GM21619 (cell line): Measurements from ENCODE around the gene SPRY1.

Experiments
- ATAC-seq: cut with Tn5 transposase; IDR thresholded peaks from one replicate; pipeline ENCODE4 v1.9.1; 2021; ENCODE audit not compliant: unreplicated experiment

The SPRY1 gene

GRCh38 chr4:123396307-123397143, at the start of gene SPRY1:
Gene SPRY1 (plus strand): TSS chr4:123396795. CDS start chr4:123401592, 4,797 bp downstream.
- ATAC-seq, result peak; percentile 46

GRCh38 chr4:123346951-123347350, 49.6 kb upstream of the SPRY1 start:
- no peak for ATAC-seq

DNA sequence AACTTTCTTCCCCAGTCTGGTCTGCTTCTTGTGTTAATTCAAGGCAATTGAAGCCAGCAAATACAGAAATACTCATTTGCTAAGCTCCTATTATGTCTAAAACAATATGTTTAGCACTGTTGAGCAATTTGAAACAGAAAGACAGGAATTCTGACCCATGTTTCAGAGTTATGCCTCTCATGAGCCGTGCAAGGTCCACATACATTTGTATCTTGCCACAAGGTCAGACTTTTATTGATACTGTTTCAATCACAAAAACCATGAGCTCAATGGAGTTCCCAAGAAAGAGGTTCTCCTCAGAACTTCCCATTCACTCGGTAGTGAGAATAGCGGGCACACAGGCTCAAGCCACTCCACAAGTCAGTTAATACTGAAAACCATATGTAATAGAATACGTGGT, 47.6 kb upstream of the SPRY1 start:
- no peak for ATAC-seq

DNA sequence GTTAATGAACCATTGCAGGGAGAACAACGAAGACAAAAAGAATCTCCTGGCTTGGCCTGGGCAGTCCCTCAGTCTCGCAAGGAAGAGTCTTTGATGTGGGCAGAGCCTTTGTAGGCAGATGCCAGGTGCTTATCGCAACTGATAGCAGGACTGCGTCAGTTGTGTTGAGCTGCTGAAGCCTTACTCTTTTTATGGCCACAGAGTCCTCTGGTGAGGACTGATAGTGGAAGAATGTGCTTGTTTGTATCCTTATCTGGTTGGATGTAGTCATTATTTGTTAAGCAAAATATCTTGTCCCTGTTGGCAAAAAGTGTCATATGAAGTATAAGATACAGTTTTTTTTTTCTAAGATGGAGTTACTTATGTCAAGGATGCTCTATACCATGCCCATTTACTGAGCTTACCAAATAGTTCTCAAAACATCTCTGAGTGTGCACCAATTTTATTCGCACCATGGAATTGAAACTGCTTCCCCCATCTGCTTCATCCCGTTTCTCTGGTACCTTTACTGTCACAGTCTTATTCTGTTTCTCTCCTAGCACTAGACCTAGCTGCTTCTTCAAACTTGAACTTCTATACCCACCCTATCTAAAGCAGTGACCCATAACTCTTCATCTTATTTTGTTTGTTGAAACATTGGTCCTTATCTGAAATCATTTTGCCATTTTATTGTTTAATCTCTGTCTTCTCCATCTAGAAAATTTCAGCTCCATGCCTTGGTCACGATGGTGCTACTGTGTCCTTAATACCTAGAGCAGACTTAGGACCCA, 47.0 kb upstream of the SPRY1 start:
- ATAC-seq, result no peak

DNA sequence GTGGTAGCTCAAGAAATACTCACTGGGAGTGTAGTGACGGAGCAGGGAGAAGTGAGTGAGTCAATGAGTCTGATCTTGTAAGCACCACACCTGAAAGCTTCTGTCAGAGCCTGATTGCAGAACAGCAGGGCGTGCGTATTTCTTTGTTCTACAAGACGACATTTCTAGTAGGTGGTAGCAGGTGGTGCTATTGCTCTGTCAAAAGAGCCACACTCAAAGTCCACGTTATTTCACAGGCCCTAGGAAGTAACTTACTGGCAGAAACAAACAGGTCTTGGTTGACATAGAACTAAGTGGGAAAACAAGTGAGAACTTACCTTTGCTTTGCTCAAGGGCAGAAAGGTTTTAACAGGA, 46.4 kb upstream of the SPRY1 start:
- no peak for ATAC-seq

DNA sequence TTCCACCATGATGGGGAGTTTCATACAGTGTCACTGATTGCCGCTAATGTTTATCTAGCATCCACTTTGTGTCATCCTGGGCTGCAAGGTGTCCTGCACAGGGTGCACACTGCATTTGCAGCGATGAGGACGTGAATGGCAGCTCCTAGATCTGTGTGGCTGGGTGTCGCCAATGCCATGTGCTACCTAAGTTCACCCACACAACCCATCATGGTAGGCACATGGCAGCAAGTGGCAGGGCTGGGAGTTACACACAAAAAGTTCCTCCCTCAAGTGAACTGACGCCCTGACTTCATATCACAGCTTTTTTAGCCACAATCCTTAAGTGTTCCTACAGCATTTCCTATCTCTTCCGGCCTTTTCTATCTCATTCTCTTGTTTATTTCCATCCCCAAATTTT, 45.9 kb upstream of the SPRY1 start:
- ATAC-seq, result no peak

GRCh38 chr4:123351713-123352112, 44.9 kb upstream of the SPRY1 start:
- ATAC-seq, result no peak

GRCh38 chr4:123352240-123352945, 44.2 kb upstream of the SPRY1 start:
- ATAC-seq, result no peak

- no peak for ATAC-seq
Observed at GRCh38 chr4:123352966-123353365, 43.6 kb upstream of the SPRY1 start.

GRCh38 chr4:123353656-123354055, 42.9 kb upstream of the SPRY1 start:
- ATAC-seq, result no peak

- no peak for ATAC-seq
Observed at GRCh38 chr4:123354701-123355100, 41.9 kb upstream of the SPRY1 start.

- ATAC-seq, result no peak
Observed at GRCh38 chr4:123356921-123357320, 39.7 kb upstream of the SPRY1 start.

- ATAC-seq, result no peak
Observed at GRCh38 chr4:123359449-123360315, 36.9 kb upstream of the SPRY1 start.

GRCh38 chr4:123361195-123361861, 35.3 kb upstream of the SPRY1 start:
- no peak for ATAC-seq

DNA sequence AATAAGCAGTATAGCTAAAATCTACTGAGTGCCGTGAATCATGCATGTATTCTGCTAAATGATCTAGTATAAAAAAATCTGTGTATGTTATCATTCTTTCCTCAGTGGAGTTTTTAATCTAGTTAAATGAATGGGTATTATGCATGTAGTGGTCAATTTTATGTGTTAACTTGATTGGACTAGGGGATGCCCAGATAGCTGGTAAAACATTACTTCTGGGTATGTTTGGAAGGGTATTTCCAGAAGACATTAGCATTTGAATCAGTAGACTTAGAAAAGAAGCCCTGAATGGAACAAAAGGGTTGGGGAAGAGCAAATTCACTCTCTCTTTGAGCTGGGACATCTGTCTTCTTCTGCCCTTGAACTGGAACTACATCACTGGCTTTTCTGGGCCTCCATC, 34.5 kb upstream of the SPRY1 start:
- no peak for ATAC-seq

- peak; percentile 85 for ATAC-seq
Observed at GRCh38 chr4:123363729-123364128, 32.9 kb upstream of the SPRY1 start.

- no peak for ATAC-seq
Observed at GRCh38 chr4:123364906-123365305, 31.7 kb upstream of the SPRY1 start.

GRCh38 chr4:123365412-123365811, 31.2 kb upstream of the SPRY1 start:
- no peak for ATAC-seq

- ATAC-seq, result no peak
Observed at GRCh38 chr4:123366144-123366748, 30.3 kb upstream of the SPRY1 start.

DNA sequence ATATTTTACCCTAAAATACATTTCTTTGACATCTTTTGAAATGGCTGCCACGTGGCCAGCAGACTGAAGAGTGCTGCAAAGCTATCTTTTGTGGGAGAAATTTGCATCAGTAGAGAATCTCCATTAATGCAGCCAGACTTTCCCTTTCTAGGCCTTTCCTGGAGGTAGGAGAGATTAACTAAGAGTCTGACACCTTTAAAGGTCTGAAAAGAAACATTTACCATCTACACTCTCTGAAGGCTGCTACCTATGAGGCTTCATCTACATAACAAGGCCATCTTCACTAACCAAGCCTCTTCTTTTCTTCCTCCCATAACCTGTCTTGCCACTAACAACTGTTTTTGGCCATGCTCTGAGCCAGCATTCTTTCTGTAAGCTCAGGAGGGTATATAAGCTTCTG, 17.8 kb upstream of the SPRY1 start:
- no peak for ATAC-seq
